GM10248 (cell line): ENCODE measurements around the gene EEF2K.

Experiments
- CTCF ChIA-PET: fragments of 300-600 bp; sonication (Branson Sonifier 250); formaldehyde crosslinking; extraction: SDS; loops from one replicate; lab custom pipeline; 2021; ENCODE audit warnings: antibody characterized with exemption; lab: Yijun Ruan, JAX
- POLR2A ChIA-PET: fragments of 350-650 bp; sonication (Branson Sonifier 250); formaldehyde crosslinking; extraction: SDS; loops from one replicate; lab custom pipeline; 2020; ENCODE audit warnings: antibody characterized with exemption; lab: Yijun Ruan, JAX
- DNase-seq: peaks from one replicate; pipeline ENCODE4 v3.0.0; 2012; ENCODE audit errors: extremely low spot score
- TF ChIP-seq, protein P1 (sequence below): IDR thresholded peaks from 2 replicates; pipeline ENCODE4 v1.5.1; 2012; ENCODE audit warnings: mild to moderate bottlenecking, low read depth; ENCODE audit errors: extremely low read depth, missing control alignments, control extremely low read depth

Gene EEF2K

DNA sequence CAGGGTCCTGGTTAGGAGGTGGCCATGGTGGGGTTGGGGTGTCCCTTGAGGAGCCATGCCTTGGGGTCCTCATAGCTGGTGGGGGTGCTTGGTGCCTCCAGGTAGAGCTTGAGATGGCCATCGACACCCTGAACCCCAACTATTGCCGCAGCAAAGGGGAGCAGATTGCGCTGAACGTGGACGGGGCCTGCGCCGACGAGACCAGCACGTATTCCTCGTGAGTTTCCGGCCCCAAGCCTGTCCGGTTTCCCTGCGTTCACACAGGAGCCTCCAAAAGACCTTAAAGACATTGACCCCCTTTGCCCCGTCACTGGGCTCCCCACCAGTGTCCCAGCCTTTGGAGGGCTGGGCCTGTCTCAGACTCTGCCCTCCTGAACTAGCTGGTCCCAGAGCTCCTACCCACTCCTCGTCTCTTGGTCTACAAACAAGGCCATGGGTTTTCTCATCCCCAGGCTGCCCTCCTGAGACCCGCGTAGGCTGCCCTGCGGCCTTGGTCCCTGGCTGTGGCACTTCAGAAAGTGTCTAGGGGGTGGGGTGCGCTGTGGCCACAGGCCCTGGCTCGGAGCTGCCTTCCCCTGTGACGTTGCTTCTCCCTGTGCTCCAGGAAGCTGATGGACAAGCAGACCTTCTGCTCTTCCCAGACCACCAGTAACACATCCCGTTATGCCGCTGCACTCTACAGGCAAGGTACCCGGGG lies 102.9 kb downstream of the EEF2K start:
- no peak for DNase-seq
- CTCF ChIA-PET: interaction anchor here (1.0 to 2.5 kb wide), 5 partner anchors 9 to 44 kb away, joined by 3 to 8 read pairs (median 7); no protein-coding TSS in a partner anchor
- POLR2A ChIA-PET: no interaction called here

DNA sequence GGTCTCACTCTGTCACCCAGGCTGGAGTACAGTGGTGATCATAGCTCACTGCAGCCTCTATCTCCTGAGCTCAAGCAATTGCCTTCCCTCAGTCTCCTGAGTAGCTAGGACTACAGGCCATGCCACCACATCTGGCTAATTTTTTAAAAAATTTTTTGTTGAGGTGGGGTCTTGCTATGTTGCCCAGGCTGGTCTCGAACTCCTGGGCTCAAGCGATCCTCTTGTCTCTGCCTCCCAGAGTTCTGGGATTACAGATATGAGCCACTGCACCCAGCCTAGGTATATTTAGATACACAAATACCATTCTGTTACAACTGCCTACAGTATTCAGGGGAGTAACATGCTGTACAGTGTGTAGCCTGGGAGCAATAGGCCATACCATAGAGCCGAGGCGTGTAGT lies 105.4 kb downstream of the EEF2K start:
- CTCF ChIA-PET: interaction anchor here (1.4 kb wide), 1 partner anchor 10 kb away, joined by 6 read pairs; no protein-coding TSS in a partner anchor
- TF ChIP-seq, protein P1, sequence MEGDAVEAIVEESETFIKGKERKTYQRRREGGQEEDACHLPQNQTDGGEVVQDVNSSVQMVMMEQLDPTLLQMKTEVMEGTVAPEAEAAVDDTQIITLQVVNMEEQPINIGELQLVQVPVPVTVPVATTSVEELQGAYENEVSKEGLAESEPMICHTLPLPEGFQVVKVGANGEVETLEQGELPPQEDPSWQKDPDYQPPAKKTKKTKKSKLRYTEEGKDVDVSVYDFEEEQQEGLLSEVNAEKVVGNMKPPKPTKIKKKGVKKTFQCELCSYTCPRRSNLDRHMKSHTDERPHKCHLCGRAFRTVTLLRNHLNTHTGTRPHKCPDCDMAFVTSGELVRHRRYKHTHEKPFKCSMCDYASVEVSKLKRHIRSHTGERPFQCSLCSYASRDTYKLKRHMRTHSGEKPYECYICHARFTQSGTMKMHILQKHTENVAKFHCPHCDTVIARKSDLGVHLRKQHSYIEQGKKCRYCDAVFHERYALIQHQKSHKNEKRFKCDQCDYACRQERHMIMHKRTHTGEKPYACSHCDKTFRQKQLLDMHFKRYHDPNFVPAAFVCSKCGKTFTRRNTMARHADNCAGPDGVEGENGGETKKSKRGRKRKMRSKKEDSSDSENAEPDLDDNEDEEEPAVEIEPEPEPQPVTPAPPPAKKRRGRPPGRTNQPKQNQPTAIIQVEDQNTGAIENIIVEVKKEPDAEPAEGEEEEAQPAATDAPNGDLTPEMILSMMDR: no peak
- POLR2A ChIA-PET: no interaction called here
- DNase-seq: no peak

More for the DNA sequence above, 102.9 kb downstream of the EEF2K start:
- TF ChIP-seq, protein P1: no peak

DNA sequence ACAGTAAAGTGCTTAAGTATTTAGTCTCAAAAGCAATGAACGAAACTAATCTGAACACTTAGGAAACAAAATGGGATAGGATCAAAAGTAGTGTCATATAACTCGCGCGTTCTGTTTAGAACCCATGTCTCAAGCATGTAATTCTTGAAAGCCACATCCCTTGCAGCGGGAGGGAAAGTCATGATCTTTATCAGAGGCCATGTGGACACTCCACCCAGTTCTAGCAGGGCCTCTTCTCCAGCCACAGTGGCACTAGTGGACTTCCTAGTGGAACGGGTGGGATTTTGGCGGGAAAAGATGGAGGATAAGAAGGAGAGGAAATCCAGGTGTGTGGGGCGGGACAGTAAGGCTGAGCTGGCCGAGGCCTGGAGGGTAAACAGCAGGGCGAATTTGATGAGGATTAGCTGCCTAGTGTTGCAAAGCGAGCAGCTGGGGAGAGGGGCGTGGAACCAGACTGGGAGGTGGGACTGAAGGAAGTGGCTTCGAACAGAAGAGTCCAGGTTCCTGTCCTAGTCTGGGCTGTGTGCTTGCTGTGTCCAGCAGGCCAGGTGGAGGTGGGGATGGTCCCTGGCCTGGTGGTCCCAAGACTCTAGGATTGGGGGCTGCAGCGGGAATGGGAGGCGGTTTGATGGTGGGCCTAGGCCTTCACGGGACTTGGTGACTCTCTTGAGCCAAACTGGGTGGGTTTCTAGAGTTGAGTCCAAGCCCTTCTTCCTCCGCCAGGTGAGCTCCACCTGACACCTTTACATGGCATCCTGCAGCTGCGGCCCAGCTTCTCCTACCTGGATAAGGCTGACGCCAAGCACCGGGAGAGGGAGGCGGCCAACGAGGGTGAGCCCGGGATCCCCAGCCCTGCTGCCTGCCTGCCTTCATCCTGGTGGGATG lies 107.1 kb downstream of the EEF2K start:
- no peak for DNase-seq
- ChIA-PET POLR2A (no interaction called here), CTCF (interaction anchor here (1.0 to 1.8 kb wide), 3 partner anchors 13 to 49 kb away, joined by 3 to 6 read pairs (median 3); no protein-coding TSS in a partner anchor)
- TF ChIP-seq, protein P1: no peak

DNA sequence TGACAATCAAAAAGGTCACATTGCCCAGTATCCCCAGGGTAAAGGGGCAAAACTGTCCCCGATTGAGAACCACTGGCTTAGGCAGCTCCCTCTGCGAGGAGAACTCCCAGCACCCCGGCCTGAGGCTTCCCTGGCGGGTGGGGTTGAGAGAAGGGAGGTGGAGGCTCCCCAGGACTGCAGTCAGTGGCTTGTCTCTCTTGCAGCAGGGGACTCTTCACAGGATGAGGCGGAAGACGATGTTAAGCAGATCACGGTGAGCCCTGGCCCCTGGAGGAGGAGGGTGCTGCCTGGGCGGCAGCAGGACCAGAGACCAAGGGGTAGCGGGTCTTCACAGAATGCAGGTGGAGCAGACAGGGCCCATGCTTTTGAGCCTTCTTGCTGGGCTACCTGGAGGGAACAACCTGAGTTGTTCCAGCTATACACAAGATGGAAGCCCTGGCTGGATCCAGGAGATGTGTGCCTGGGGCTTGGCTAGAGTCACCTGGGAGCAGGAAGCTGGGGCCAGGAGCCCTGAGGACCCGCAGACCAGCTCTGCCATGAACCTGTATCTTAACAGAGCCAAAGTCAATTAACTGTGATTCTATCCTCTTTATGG lies 107.9 kb downstream of the EEF2K start:
- TF ChIP-seq, protein P1: no peak
- DNase-seq: no peak
- CTCF ChIA-PET: interaction anchor here (1.0 to 1.8 kb wide), 3 partner anchors 13 to 50 kb away, joined by 3 to 6 read pairs (median 3); no protein-coding TSS in a partner anchor
- POLR2A ChIA-PET: no interaction called here

DNA sequence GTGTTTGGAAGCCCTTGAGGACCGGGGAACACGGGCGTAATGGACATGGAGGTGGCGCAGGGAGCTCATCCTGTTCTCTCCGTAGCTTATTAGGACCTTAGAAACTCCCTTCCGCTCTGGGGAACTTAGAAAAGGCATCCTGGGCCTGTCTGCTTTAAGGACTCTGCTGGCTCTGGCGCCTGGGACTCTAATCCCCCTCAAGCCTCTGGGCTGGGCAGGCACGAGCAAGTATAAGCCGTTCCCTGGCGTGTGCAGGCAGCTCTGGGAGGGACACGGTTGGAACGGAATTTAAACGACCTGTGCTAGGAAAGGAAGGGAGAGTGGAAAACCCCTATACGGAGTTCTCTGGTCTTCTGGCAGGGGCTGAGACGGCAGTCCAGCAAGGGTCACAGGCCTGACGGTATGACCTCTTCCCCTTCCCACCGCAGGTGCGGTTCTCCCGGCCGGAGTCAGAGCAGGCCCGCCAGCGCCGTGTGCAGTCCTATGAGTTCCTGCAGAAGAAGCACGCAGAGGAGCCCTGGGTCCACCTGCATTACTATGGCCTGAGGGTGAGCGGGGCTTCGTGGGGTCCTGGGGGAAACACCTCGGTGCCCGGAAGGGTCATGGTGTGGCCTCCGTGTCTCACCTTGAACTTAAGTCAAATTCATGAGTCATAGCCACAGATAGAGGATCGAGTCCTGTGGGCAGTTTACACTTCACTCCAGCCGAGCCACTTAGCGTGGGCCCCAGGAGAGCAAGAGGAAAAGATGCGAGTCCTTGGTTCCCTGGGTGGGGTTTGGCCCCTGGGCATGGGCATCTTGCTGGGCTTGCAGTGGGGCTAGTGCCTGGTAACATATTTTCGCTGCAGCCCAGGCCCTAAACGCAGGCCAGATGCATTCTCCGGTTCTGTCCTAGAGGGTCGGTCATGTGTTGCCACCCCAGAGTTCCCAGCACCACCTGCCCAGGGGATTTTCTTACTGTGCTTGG lies 108.9 kb downstream of the EEF2K start:
- POLR2A ChIA-PET: no interaction called here
- no peak for DNase-seq
- CTCF ChIA-PET: interaction anchor here (0.8 to 1.5 kb wide), 2 partner anchors 14 to 15 kb away, joined by 3 to 4 read pairs; no protein-coding TSS in a partner anchor
- TF ChIP-seq, protein P1: no peak
